ENCODE results near the gene HAND1.

GRCh38 chr5:154485850-154486426 is 7.9 kb upstream of the HAND1 start:
- TF ChIP-seq CTCF (IDR thresholded peaks at IDR 0.05) (no peak), POLR2A (IDR thresholded peaks at IDR 0.05) (no peak), EP300 (IDR thresholded peaks at IDR 0.05) (no peak), POLR2AphosphoS5 (IDR thresholded peaks at IDR 0.05) (no peak)

All from gastroesophageal sphincter (tissue), 3 donors.